GM12864 (cell line): ENCODE results near the gene IL21R.

ENCODE experiments used
- DNase-seq: peaks from one replicate; pipeline ENCODE4 v3.0.0-alpha.2; 2011; ENCODE audit warnings: low read depth
- H3K4me3 ChIP-seq: 2 replicates; pipeline ENCODE4 v1.5.1; 2011; ENCODE audit warnings: mild to moderate bottlenecking, low read depth, low read length, control low read depth
- CTCF ChIP-seq: IDR thresholded peaks from 2 replicates; pipeline ENCODE4 v1.5.1; 2011; ENCODE audit warnings: low read depth, mild to moderate bottlenecking, moderate library complexity, low read length, control low read depth, inconsistent platforms; ENCODE audit errors: missing control alignments

The IL21R gene

GRCh38 chr16:27482397-27483087 lies 80.6 kb downstream of the IL21R start:
- no peak for TF ChIP-seq CTCF

GRCh38 chr16:27483088-27483437 lies 81.1 kb downstream of the IL21R start:
- no peak overlapping the region for H3K4me3 ChIP-seq
- no peak for DNase-seq
- no peak for TF ChIP-seq CTCF

More at GRCh38 chr16:27482397-27483087, 80.6 kb downstream of the IL21R start:
- H3K4me3 ChIP-seq: no peak overlapping the region
- no peak for DNase-seq

GRCh38 chr16:27483624-27484023 lies 81.7 kb downstream of the IL21R start:
- DNase-seq: no peak
- no peak for TF ChIP-seq CTCF
- no peak overlapping the region for H3K4me3 ChIP-seq

GRCh38 chr16:27485126-27485525 lies 83.2 kb downstream of the IL21R start:
- H3K4me3 ChIP-seq: no peak overlapping the region
- DNase-seq: no peak
- no peak for TF ChIP-seq CTCF

- TF ChIP-seq CTCF: no peak
- DNase-seq: no peak
- no peak overlapping the region for H3K4me3 ChIP-seq
Measured at GRCh38 chr16:27485811-27486210, 83.8 kb downstream of the IL21R start.

GRCh38 chr16:27486344-27486743 lies 84.4 kb downstream of the IL21R start:
- TF ChIP-seq CTCF: no peak
- DNase-seq: no peak
- H3K4me3 ChIP-seq: no peak overlapping the region

GRCh38 chr16:27486760-27487159 lies 84.8 kb downstream of the IL21R start:
- TF ChIP-seq CTCF: no peak
- no peak overlapping the region for H3K4me3 ChIP-seq
- DNase-seq: no peak
